Measurements from ENCODE around the gene ADCY3.

Gene ADCY3

DNA sequence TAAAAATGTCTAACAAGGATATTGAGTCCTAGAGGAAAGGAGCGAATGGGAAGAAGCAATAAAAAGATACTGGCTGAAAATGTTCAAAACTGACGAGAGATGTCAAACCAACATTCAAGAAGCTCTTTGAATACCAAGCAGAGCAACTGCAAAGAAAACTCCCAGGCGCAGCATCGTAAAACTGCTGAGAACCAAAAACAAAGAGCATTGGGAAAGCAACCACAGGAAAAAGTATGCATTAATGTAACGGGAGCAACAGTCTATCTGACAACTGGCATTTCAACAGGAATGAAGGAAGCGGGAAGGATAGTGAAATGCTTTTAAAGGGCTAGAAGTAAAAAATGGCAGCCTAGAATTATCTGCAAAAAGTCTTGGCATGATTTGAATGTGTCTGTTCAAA, 53.1 kb downstream of the ADCY3 start:
- H3K9ac ChIP-seq (ENCODE audit: low read length): no peak overlapping the region
- no peaks in the 10 kb centered on the region for H4K20me1 ChIP-seq (ENCODE audit: insufficient read depth, low read length)
- no peaks in the 10 kb centered on the region for H3K9me3 ChIP-seq (ENCODE audit: low read length)
- H3K4me3 ChIP-seq (ENCODE audit: low read depth, low read length, poor library complexity, severe bottlenecking): no peak overlapping the region
- H2AFZ ChIP-seq (ENCODE audit: low read length): no peak overlapping the region
- no peaks in the 10 kb centered on the region for H3F3A ChIP-seq (ENCODE audit: insufficient read depth, low read length)
- no peaks in the 10 kb centered on the region for H3K4me1 ChIP-seq (ENCODE audit: insufficient read depth, low read length, severe bottlenecking)
- H3K27me3 ChIP-seq (ENCODE audit: insufficient read depth, low read length): no peaks in the 10 kb centered on the region
- H3K36me3 ChIP-seq (ENCODE audit: insufficient read depth, low read length): peaks cover 37% of the 10 kb centered on the region; the same call in 1 of the 2 replicates
- TF ChIP-seq EZH2 (IDR thresholded peaks at IDR 0.05; ENCODE audit: borderline replicate concordance, low read length): no peak
- TF ChIP-seq, protein P1, sequence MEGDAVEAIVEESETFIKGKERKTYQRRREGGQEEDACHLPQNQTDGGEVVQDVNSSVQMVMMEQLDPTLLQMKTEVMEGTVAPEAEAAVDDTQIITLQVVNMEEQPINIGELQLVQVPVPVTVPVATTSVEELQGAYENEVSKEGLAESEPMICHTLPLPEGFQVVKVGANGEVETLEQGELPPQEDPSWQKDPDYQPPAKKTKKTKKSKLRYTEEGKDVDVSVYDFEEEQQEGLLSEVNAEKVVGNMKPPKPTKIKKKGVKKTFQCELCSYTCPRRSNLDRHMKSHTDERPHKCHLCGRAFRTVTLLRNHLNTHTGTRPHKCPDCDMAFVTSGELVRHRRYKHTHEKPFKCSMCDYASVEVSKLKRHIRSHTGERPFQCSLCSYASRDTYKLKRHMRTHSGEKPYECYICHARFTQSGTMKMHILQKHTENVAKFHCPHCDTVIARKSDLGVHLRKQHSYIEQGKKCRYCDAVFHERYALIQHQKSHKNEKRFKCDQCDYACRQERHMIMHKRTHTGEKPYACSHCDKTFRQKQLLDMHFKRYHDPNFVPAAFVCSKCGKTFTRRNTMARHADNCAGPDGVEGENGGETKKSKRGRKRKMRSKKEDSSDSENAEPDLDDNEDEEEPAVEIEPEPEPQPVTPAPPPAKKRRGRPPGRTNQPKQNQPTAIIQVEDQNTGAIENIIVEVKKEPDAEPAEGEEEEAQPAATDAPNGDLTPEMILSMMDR (IDR thresholded peaks at IDR 0.05; ENCODE audit: low read length): no peak
- no peak overlapping the region for H3K4me2 ChIP-seq (ENCODE audit: low read length)
- H3K27ac ChIP-seq (ENCODE audit: low read depth, low read length, poor library complexity, severe bottlenecking): no peak overlapping the region
- no peaks in the 10 kb centered on the region for H3K79me2 ChIP-seq (ENCODE audit: insufficient read depth, low read length)
- H3K9me2 ChIP-seq (ENCODE audit: low read depth, low read length): no peaks in the 10 kb centered on the region

DNA sequence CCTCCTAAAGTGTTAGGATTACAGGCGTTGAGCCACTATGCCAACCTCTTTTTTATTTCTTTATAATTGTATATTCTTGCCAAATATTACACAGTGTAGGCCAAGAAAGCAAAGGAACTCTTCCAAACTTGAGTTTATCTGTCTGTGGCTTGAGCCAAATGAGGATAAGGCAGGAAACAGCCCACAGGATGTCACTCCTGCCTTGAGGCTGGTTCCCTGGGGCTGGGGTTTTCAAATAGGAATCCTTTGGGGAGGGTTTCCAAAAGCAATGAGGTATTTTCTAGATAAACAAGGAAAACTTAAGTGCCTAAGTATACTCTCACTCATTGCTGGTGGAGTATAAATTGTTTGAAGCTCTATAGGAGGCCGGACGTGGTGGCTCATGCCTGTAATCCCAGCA, 56.4 kb downstream of the ADCY3 start:
- Histone ChIP-seq H3K27me3 (ENCODE audit: insufficient read depth, low read length) (no peaks in the 10 kb centered on the region), H3K27ac (ENCODE audit: low read depth, low read length, poor library complexity, severe bottlenecking) (no peak overlapping the region), H3K9ac (ENCODE audit: low read length) (no peak overlapping the region), H3K79me2 (ENCODE audit: insufficient read depth, low read length) (no peaks in the 10 kb centered on the region), H3F3A (ENCODE audit: insufficient read depth, low read length) (no peaks in the 10 kb centered on the region), H3K4me2 (ENCODE audit: low read length) (no peak overlapping the region), H3K36me3 (ENCODE audit: insufficient read depth, low read length) (peaks cover 27% of the 10 kb centered on the region; the same call in 1 of the 2 replicates), H2AFZ (ENCODE audit: low read length) (no peak overlapping the region), H3K9me3 (ENCODE audit: low read length) (no peaks in the 10 kb centered on the region), H3K9me2 (ENCODE audit: low read depth, low read length) (no peaks in the 10 kb centered on the region), H4K20me1 (ENCODE audit: insufficient read depth, low read length) (no peaks in the 10 kb centered on the region), H3K4me1 (ENCODE audit: insufficient read depth, low read length, severe bottlenecking) (no peaks in the 10 kb centered on the region), H3K4me3 (ENCODE audit: low read depth, low read length, poor library complexity, severe bottlenecking) (no peak overlapping the region)
- TF ChIP-seq EZH2 (IDR thresholded peaks at IDR 0.05; ENCODE audit: borderline replicate concordance, low read length): no peak
- TF ChIP-seq, protein P1 (IDR thresholded peaks at IDR 0.05; ENCODE audit: low read length): no peak

DNA sequence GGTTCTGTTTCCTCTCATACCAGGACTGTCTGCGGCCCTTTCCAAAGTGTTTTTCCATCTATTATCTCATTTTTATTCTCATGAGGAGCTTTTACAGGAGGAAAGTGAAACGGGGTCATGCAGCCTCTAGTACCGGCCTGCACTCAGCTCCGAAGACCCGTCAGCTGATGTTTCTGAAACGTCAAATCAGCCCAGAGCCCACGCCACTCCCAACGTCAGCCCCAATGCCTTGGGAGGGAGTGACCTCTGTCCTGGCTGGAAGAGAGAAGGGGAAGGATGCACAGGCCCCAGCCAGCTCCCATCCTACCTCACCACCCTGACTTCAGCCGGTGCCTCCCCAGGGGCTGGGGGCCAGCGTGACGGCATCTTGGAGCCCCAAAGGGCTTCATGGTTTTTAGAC, 58.5 kb downstream of the ADCY3 start:
- no peaks in the 10 kb centered on the region for H3K27me3 ChIP-seq (ENCODE audit: insufficient read depth, low read length)
- H3K79me2 ChIP-seq (ENCODE audit: insufficient read depth, low read length): no peaks in the 10 kb centered on the region
- no peak overlapping the region for H3K27ac ChIP-seq (ENCODE audit: low read depth, low read length, poor library complexity, severe bottlenecking)
- no peak overlapping the region for H3K4me3 ChIP-seq (ENCODE audit: low read depth, low read length, poor library complexity, severe bottlenecking)
- H3K4me1 ChIP-seq (ENCODE audit: insufficient read depth, low read length, severe bottlenecking): no peaks in the 10 kb centered on the region
- H3K9ac ChIP-seq (ENCODE audit: low read length): no peak overlapping the region
- no peaks in the 10 kb centered on the region for H3K9me2 ChIP-seq (ENCODE audit: low read depth, low read length)
- no peak for TF ChIP-seq EZH2 (IDR thresholded peaks at IDR 0.05; ENCODE audit: borderline replicate concordance, low read length)
- TF ChIP-seq, protein P1 (IDR thresholded peaks at IDR 0.05; ENCODE audit: low read length): no peak
- no peak overlapping the region for H3K4me2 ChIP-seq (ENCODE audit: low read length)
- H2AFZ ChIP-seq (ENCODE audit: low read length): no peak overlapping the region
- no peaks in the 10 kb centered on the region for H3F3A ChIP-seq (ENCODE audit: insufficient read depth, low read length)
- H3K9me3 ChIP-seq (ENCODE audit: low read length): no peaks in the 10 kb centered on the region
- H3K36me3 ChIP-seq (ENCODE audit: insufficient read depth, low read length): peaks cover 22% of the 10 kb centered on the region; the same call in 1 of the 2 replicates
- H4K20me1 ChIP-seq (ENCODE audit: insufficient read depth, low read length): no peaks in the 10 kb centered on the region

Measured in OCI-LY1 (cell line).